ENCODE data around the gene UBA1. TPM values are rescaled to one million over a fixed set of nuclear protein-coding genes. Genes with fewer than 3 reads are reported as not detected.

The UBA1 gene
- total and polyA plus RNA-seq, 2 of the 8 experiments (the other 6 are each of a cell fraction or from before 2014, with no cell fraction given): 313 to 458 TPM

DNA sequence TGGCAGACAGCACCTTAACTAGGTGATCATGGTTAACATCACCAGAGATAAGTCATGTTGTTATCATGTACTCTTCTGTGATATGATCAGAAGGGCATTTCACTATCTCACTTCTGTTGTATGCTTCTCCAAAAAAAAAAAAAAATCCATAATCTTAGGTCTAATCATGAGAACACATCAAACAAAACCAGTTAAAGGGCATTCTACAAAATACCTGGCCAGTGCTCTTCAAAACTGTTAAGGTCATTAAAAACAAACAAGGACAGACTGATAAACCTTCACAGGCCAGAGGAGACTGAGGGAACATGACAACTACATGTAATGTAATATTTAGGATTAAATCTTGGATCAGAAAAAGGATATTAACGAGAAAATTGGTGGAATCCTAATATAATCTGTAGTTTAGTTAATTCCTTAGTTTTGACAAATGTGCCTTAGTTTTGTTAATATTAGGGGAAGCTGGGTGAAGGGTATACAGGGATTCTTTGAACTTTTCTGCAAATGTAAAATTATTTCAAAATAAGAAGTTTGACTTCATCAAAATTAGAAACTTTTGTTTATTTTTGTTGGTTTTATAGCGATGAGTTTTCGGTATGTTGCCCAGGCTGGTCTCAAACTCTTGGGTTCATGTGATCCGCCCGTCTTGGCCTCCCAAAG lies 30.6 kb upstream of the UBA1 start (continued):
- TF ChIP-seq, protein P1, sequence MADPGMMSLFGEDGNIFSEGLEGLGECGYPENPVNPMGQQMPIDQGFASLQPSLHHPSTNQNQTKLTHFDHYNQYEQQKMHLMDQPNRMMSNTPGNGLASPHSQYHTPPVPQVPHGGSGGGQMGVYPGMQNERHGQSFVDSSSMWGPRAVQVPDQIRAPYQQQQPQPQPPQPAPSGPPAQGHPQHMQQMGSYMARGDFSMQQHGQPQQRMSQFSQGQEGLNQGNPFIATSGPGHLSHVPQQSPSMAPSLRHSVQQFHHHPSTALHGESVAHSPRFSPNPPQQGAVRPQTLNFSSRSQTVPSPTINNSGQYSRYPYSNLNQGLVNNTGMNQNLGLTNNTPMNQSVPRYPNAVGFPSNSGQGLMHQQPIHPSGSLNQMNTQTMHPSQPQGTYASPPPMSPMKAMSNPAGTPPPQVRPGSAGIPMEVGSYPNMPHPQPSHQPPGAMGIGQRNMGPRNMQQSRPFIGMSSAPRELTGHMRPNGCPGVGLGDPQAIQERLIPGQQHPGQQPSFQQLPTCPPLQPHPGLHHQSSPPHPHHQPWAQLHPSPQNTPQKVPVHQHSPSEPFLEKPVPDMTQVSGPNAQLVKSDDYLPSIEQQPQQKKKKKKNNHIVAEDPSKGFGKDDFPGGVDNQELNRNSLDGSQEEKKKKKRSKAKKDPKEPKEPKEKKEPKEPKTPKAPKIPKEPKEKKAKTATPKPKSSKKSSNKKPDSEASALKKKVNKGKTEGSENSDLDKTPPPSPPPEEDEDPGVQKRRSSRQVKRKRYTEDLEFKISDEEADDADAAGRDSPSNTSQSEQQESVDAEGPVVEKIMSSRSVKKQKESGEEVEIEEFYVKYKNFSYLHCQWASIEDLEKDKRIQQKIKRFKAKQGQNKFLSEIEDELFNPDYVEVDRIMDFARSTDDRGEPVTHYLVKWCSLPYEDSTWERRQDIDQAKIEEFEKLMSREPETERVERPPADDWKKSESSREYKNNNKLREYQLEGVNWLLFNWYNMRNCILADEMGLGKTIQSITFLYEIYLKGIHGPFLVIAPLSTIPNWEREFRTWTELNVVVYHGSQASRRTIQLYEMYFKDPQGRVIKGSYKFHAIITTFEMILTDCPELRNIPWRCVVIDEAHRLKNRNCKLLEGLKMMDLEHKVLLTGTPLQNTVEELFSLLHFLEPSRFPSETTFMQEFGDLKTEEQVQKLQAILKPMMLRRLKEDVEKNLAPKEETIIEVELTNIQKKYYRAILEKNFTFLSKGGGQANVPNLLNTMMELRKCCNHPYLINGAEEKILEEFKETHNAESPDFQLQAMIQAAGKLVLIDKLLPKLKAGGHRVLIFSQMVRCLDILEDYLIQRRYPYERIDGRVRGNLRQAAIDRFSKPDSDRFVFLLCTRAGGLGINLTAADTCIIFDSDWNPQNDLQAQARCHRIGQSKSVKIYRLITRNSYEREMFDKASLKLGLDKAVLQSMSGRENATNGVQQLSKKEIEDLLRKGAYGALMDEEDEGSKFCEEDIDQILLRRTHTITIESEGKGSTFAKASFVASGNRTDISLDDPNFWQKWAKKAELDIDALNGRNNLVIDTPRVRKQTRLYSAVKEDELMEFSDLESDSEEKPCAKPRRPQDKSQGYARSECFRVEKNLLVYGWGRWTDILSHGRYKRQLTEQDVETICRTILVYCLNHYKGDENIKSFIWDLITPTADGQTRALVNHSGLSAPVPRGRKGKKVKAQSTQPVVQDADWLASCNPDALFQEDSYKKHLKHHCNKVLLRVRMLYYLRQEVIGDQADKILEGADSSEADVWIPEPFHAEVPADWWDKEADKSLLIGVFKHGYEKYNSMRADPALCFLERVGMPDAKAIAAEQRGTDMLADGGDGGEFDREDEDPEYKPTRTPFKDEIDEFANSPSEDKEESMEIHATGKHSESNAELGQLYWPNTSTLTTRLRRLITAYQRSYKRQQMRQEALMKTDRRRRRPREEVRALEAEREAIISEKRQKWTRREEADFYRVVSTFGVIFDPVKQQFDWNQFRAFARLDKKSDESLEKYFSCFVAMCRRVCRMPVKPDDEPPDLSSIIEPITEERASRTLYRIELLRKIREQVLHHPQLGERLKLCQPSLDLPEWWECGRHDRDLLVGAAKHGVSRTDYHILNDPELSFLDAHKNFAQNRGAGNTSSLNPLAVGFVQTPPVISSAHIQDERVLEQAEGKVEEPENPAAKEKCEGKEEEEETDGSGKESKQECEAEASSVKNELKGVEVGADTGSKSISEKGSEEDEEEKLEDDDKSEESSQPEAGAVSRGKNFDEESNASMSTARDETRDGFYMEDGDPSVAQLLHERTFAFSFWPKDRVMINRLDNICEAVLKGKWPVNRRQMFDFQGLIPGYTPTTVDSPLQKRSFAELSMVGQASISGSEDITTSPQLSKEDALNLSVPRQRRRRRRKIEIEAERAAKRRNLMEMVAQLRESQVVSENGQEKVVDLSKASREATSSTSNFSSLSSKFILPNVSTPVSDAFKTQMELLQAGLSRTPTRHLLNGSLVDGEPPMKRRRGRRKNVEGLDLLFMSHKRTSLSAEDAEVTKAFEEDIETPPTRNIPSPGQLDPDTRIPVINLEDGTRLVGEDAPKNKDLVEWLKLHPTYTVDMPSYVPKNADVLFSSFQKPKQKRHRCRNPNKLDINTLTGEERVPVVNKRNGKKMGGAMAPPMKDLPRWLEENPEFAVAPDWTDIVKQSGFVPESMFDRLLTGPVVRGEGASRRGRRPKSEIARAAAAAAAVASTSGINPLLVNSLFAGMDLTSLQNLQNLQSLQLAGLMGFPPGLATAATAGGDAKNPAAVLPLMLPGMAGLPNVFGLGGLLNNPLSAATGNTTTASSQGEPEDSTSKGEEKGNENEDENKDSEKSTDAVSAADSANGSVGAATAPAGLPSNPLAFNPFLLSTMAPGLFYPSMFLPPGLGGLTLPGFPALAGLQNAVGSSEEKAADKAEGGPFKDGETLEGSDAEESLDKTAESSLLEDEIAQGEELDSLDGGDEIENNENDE (IDR thresholded peaks at IDR 0.05; ENCODE audit: insufficient replicate concordance, low read length): no peak
- TF ChIP-seq CREB1 (IDR thresholded peaks at IDR 0.05): no peak
- no peak for TF ChIP-seq CHD2 (IDR thresholded peaks at IDR 0.05; ENCODE audit: low read length)
- TF ChIP-seq SP4 (IDR thresholded peaks at IDR 0.05; ENCODE audit: low read length): no peak

All from H1 (cell line).